ENCODE results near the gene SYT15. TPM values are rescaled to one million over a fixed set of nuclear protein-coding genes. Genes with fewer than 3 reads are reported as not detected.

Gene SYT15
- total RNA-seq, 1 donor from 2014 or later, result 1.4 TPM

GRCh38 chr10:46542567-46543465 is 36.1 kb upstream of the SYT15 start:
- no peak overlapping the region for H3K27ac Mint-ChIP-seq (ENCODE audit: unreplicated experiment)

GRCh38 chr10:46543466-46544377 is 35.2 kb upstream of the SYT15 start:
- FAIRE-seq (no peak), DNase-seq (ENCODE audit: low read depth) (no peak)
- Histone ChIP-seq H3K27ac (ENCODE audit: low read depth, low read length) (no peak overlapping the region), H3K27me3 (ENCODE audit: insufficient read depth, low read length) (peaks cover 20% of the 10 kb centered on the region), H2AFZ (ENCODE audit: low read depth, low read length) (no peak overlapping the region), H4K20me1 (ENCODE audit: insufficient read depth, low read length) (no peaks in the 10 kb centered on the region), H3K36me3 (ENCODE audit: insufficient read depth, low read length) (no peaks in the 10 kb centered on the region), H3K79me2 (ENCODE audit: insufficient read depth, low read length) (no peaks in the 10 kb centered on the region), H3K9me3 (ENCODE audit: insufficient read depth, low read depth, low read length) (no peaks in the 10 kb centered on the region), H3K4me1 (ENCODE audit: insufficient read depth, low read length) (peaks cover 12% of the 10 kb centered on the region), H3K4me3 (ENCODE audit: insufficient read depth, low read depth, low read length) (no peak overlapping the region), H3K4me2 (ENCODE audit: low read length) (no peak overlapping the region), H3K9ac (ENCODE audit: low read length) (no peak overlapping the region)
- no peak overlapping the region for H3K4me3 Mint-ChIP-seq (ENCODE audit: unreplicated experiment)
- TF ChIP-seq CTCF (IDR thresholded peaks at IDR 0.05; ENCODE audit: insufficient read depth, low read depth, low read length), result no peak
- TF ChIP-seq EZH2 (IDR thresholded peaks at IDR 0.05; ENCODE audit: insufficient read depth, low read length), result no peak
- peaks cover 13% of the 10 kb centered on the region for H3K27me3 Mint-ChIP-seq (ENCODE audit: low read depth, unreplicated experiment)
- no peak overlapping the region for H3K27ac Mint-ChIP-seq (ENCODE audit: unreplicated experiment)
- H3K4me1 Mint-ChIP-seq (ENCODE audit: low read depth, unreplicated experiment), result peaks cover 15% of the 10 kb centered on the region
- H3K9me3 Mint-ChIP-seq (ENCODE audit: unreplicated experiment), result peaks cover 2% of the 10 kb centered on the region
- H3K36me3 Mint-ChIP-seq (ENCODE audit: low read depth, unreplicated experiment), result peaks cover 2% of the 10 kb centered on the region

More at GRCh38 chr10:46542567-46543465, 36.1 kb upstream of the SYT15 start:
- H3K79me2 ChIP-seq (ENCODE audit: insufficient read depth, low read length), result no peaks in the 10 kb centered on the region
- peaks cover 19% of the 10 kb centered on the region for H3K27me3 Mint-ChIP-seq (ENCODE audit: low read depth, unreplicated experiment)
- H3K4me3 Mint-ChIP-seq (ENCODE audit: unreplicated experiment), result peak overlapping the region; percentile 55
- H3K27me3 ChIP-seq (ENCODE audit: insufficient read depth, low read length), result peaks cover 25% of the 10 kb centered on the region
- H4K20me1 ChIP-seq (ENCODE audit: insufficient read depth, low read length), result no peaks in the 10 kb centered on the region
- no peak overlapping the region for H3K9ac ChIP-seq (ENCODE audit: low read length)
- no peak overlapping the region for H2AFZ ChIP-seq (ENCODE audit: low read depth, low read length)
- no peak for DNase-seq (ENCODE audit: low read depth)
- peaks cover 2% of the 10 kb centered on the region for H3K36me3 Mint-ChIP-seq (ENCODE audit: low read depth, unreplicated experiment)
- H3K36me3 ChIP-seq (ENCODE audit: insufficient read depth, low read length), result no peaks in the 10 kb centered on the region
- peaks cover 8% of the 10 kb centered on the region for H3K4me1 Mint-ChIP-seq (ENCODE audit: low read depth, unreplicated experiment)
- TF ChIP-seq EZH2 (IDR thresholded peaks at IDR 0.05; ENCODE audit: insufficient read depth, low read length) (no peak), CTCF (IDR thresholded peaks at IDR 0.05; ENCODE audit: insufficient read depth, low read depth, low read length) (no peak)
- H3K4me2 ChIP-seq (ENCODE audit: low read length), result no peak overlapping the region
- peaks cover 2% of the 10 kb centered on the region for H3K9me3 Mint-ChIP-seq (ENCODE audit: unreplicated experiment)
- no peak overlapping the region for H3K4me3 ChIP-seq (ENCODE audit: insufficient read depth, low read depth, low read length)
- no peaks in the 10 kb centered on the region for H3K9me3 ChIP-seq (ENCODE audit: insufficient read depth, low read depth, low read length)
- FAIRE-seq, result no peak
- no peak overlapping the region for H3K27ac ChIP-seq (ENCODE audit: low read depth, low read length)
- peaks cover 12% of the 10 kb centered on the region for H3K4me1 ChIP-seq (ENCODE audit: insufficient read depth, low read length)

All from astrocyte (in vitro differentiated cells and primary cell).